ENCODE measurements around the gene SUPT4H1. TPM values are rescaled to one million over a fixed set of nuclear protein-coding genes. Genes with fewer than 3 reads are reported as not detected.

Gene SUPT4H1
- total and polyA plus RNA-seq, 2 experiments from 2014 or later = 82.2 to 83.7 TPM

GRCh38 chr17:58380207-58381123 lies 28.5 kb upstream of the SUPT4H1 start:
- Histone ChIP-seq H3K27ac (ENCODE audit: low read depth) (no peak overlapping the region), H3K79me2 (replicated peaks; ENCODE audit: insufficient read depth) (no peaks in the 10 kb centered on the region), H3K9me2 (ENCODE audit: insufficient read depth) (no peaks in the 10 kb centered on the region), H3K4me3 (no peak overlapping the region), H3K27me3 (ENCODE audit: insufficient read depth) (no peaks in the 10 kb centered on the region), H4K20me1 (replicated peaks; ENCODE audit: insufficient read depth) (no peaks in the 10 kb centered on the region), H3K4me2 (no peak overlapping the region), H3K36me3 (ENCODE audit: insufficient read depth) (no peaks in the 10 kb centered on the region), H2AFZ (no peak overlapping the region), H3K4me1 (ENCODE audit: insufficient read depth) (peaks cover 18% of the 10 kb centered on the region), H3F3A (replicated peaks; ENCODE audit: low read depth) (no peaks in the 10 kb centered on the region)
- Mint-ChIP-seq H3K9me3 (no peaks in the 10 kb centered on the region), H3K4me3 (no peak overlapping the region), H3K4me1 (peaks cover 35% of the 10 kb centered on the region), H3K27ac (no peak overlapping the region), H3K36me3 (ENCODE audit: low read depth) (no peaks in the 10 kb centered on the region), H3K27me3 (ENCODE audit: insufficient read depth, low read depth, poor library complexity) (no peaks in the 10 kb centered on the region)
- ATAC-seq (no peak), DNase-seq (ENCODE audit: low spot score) (no peak)
- no peak for TF ChIP-seq ETS1 (IDR thresholded peaks at IDR 0.05)

- no peak for TF ChIP-seq JUNB (IDR thresholded peaks at IDR 0.05; ENCODE audit: unreplicated experiment)
- TF ChIP-seq EZH2phosphoT487 (IDR thresholded peaks at IDR 0.05; ENCODE audit: unreplicated experiment) = no peak
- TF ChIP-seq CREB1 (CRISPR knock-in tag; IDR thresholded peaks at IDR 0.05; ENCODE audit: low read depth) = no peak
- TF ChIP-seq REST (IDR thresholded peaks at IDR 0.05; ENCODE audit: unreplicated experiment) = no peak
- no peak for TF ChIP-seq EZH2 (IDR thresholded peaks at IDR 0.05; ENCODE audit: low read depth, unreplicated experiment)
- TF ChIP-seq NANOG (IDR thresholded peaks at IDR 0.05; ENCODE audit: borderline replicate concordance) = no peak
- TF ChIP-seq CTCF (conservative IDR thresholded peaks at IDR 0.05; ENCODE audit: low read depth in 2 of 2) = no peak
- no peak for TF ChIP-seq ZNF331 (CRISPR knock-in tag; IDR thresholded peaks at IDR 0.05; ENCODE audit: low read depth)
- no peak for TF ChIP-seq ZNF114 (CRISPR knock-in tag; IDR thresholded peaks at IDR 0.05)
- no peak for TF ChIP-seq STAT1 (IDR thresholded peaks at IDR 0.05; ENCODE audit: unreplicated experiment)
- H3K27ac Mint-ChIP-seq = no peak overlapping the region
Measured at GRCh38 chr17:58379511-58379824, 27.5 kb upstream of the SUPT4H1 start.

More at GRCh38 chr17:58379511-58379824, 27.5 kb upstream of the SUPT4H1 start:
- H3K36me3 Mint-ChIP-seq (ENCODE audit: low read depth) = no peaks in the 10 kb centered on the region
- no peaks in the 10 kb centered on the region for H3K79me2 ChIP-seq (replicated peaks; ENCODE audit: insufficient read depth)
- peaks cover 21% of the 10 kb centered on the region for H3K4me1 ChIP-seq (ENCODE audit: insufficient read depth)
- no peaks in the 10 kb centered on the region for H3K36me3 ChIP-seq (ENCODE audit: insufficient read depth)
- H3K4me3 Mint-ChIP-seq = no peak overlapping the region
- DNase-seq (ENCODE audit: low spot score) (no peak), ATAC-seq (no peak)
- no peak overlapping the region for H2AFZ ChIP-seq
- H3K9me2 ChIP-seq (ENCODE audit: insufficient read depth) = no peaks in the 10 kb centered on the region
- H3K9me3 Mint-ChIP-seq = no peaks in the 10 kb centered on the region
- H3K4me2 ChIP-seq = no peak overlapping the region
- peaks cover 35% of the 10 kb centered on the region for H3K4me1 Mint-ChIP-seq
- no peak overlapping the region for H3K4me3 ChIP-seq
- H4K20me1 ChIP-seq (replicated peaks; ENCODE audit: insufficient read depth) = no peaks in the 10 kb centered on the region
- no peak overlapping the region for H3K27ac ChIP-seq (ENCODE audit: low read depth)
- H3K27me3 ChIP-seq (ENCODE audit: insufficient read depth) = no peaks in the 10 kb centered on the region
- no peaks in the 10 kb centered on the region for H3F3A ChIP-seq (replicated peaks; ENCODE audit: low read depth)
- H3K27me3 Mint-ChIP-seq (ENCODE audit: insufficient read depth, low read depth, poor library complexity) = peaks cover 2% of the 10 kb centered on the region
